A549 (cell line): ENCODE measurements around the gene INPP5A.

Experiments
- POLR2A ChIP-seq: IDR thresholded peaks from 2 replicates; pipeline ENCODE4 v1.6.1; 2012; ENCODE audit warnings: mild to moderate bottlenecking, low read length
- POLR2AphosphoS2 ChIP-seq: conservative IDR thresholded peaks from 2 replicates; pipeline ENCODE4 v1.6.1; 2012; ENCODE audit warnings: low read length, improper control_type of control experiment, inconsistent platforms
- TP53 ChIP-seq: fragments of 250-450 bp; sonication (Bioruptor Pico); IDR thresholded peaks from 2 replicates; pipeline ENCODE4 v1.5.0; 2021; ENCODE audit warnings: mild to moderate bottlenecking, moderate library complexity
- TF ChIP-seq, protein P1 (sequence below): fragments of >200 bp; sonication (Bioruptor Twin); formaldehyde crosslinking; IDR thresholded peaks from 3 replicates; pipeline ENCODE4 v1.5.1; 2016

DNA sequence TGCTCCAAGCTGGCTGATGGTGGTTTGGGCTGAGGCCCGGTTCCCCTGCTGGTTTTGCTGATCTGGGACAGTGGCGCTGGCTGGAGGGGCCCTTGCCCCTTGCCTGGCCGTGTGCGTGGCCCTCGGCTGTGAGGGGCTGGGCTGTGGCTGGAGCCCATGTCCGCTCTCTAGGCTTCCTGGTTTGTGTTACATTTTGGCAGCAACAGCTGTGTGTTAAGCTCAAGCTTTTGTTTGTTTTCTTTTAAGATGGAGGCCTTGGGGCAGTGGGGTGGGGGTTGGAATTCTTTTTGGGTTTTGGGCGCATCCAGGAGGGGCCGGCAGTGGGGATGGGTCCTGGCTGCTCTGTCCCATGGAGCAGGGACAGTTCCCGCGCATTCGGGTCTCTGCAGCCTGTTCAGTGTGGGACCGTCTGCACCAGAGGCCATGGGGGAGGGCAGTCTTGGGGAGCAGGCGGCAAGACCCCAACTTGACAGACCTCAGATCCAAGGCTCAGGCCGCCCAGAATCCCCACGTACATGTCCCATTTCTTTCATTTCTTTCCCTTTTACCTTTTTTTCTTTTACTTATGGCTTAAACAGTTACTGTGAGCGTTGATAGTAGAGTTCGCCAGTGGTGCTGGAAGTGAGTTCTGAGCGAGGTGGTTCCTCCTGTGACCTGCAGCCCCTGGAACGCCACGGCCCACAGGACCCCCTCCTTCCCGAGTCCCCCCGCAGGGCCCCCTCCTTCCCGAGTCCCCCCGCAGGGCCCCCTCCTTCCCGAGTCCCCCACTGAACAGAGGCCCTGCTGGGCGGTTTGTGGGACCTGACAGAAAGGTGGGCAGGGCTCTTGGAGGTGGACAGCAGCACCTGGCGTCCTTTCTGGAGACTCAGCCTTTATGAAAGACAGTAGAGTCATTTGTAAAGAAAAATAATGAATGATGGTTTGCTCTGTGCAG, 75.3 kb downstream of the INPP5A start:
- TF ChIP-seq, protein P1, sequence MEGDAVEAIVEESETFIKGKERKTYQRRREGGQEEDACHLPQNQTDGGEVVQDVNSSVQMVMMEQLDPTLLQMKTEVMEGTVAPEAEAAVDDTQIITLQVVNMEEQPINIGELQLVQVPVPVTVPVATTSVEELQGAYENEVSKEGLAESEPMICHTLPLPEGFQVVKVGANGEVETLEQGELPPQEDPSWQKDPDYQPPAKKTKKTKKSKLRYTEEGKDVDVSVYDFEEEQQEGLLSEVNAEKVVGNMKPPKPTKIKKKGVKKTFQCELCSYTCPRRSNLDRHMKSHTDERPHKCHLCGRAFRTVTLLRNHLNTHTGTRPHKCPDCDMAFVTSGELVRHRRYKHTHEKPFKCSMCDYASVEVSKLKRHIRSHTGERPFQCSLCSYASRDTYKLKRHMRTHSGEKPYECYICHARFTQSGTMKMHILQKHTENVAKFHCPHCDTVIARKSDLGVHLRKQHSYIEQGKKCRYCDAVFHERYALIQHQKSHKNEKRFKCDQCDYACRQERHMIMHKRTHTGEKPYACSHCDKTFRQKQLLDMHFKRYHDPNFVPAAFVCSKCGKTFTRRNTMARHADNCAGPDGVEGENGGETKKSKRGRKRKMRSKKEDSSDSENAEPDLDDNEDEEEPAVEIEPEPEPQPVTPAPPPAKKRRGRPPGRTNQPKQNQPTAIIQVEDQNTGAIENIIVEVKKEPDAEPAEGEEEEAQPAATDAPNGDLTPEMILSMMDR, result no peak
- TF ChIP-seq POLR2A (no peak), TP53 (CRISPR knock-in tag) (no peak), POLR2AphosphoS2 (no peak)
